ENCODE results near the gene SMIM38.

SMIM38 gene

DNA sequence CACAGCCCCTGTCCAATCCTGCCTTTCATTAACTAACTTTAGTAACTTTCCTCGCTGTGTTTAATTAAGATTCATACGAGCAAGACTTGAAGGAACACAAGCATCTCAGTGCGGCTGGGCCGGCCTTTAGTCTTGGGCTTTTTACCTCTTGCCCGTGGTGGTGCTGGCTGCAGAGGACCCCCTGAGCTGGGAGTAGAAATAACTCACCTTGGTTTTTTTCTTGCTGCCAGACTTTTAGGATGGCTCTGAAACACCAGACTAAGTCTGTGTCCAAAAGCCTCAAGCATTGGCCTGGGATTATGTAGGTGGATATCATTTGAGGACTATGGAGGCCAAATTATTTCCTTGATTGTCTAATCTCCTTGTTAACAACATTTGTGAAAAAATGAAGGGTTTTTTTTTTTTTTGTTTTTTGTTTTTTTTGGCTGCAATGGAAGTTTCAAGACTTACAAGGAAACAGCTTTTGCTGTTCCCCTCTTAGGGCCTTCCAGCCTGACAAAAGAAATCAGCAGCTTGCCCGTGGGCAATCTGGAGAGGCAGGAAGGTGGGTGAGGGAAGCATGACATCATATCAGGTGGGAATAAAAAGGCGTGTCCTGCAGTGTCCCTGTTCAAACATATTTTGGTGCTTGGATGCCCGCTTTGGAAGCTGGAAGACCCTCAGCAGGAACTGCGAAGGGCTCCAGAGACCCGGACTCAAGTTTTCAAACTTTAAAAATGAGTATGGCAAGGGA lies 44.0 kb downstream of the SMIM38 start:
- Histone ChIP-seq H3K9ac (ENCODE audit: low read length) (no peak overlapping the region), H3K4me3 (ENCODE audit: low read depth, low read length, poor library complexity, severe bottlenecking) (no peak overlapping the region)

DNA sequence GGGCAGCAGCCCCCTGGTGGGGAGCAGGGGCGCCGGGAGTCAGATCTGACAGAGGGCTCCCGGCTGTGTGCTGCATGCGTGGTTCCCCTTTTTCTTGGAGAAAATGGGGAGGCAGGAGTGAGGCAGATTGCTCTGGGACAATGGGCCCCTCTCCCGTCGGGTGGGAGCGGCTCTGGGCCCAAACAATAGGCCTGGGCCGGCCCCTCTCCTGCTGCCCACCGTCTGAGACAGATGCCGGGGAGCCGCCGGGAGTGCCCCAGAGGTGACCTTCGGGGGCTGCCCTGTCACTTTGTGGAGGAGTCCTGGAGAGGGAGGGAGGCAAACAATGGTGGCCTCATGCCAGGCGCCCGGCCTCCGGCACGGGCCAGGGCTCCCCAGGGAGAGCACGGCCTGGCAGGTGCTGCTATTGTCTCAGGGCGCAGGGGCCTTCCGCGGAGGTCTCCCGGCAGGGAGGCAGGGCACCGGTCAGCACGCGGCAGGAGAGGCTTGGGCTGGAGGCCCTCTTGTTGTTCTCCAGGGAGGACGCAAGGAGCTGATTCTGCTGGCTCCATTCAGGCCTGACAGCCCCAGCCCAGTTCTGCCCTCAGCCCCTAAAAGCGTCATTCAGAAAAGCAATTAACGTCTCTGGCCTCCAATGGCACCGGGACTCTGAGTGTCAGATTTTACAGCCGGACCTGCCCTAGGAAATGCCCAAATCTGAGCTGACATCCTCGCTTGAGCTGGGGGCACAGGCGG lies 44.8 kb downstream of the SMIM38 start:
- Histone ChIP-seq H3K4me1 (ENCODE audit: insufficient read depth, low read length, severe bottlenecking) (no peaks in the 10 kb centered on the region), H3K9me2 (ENCODE audit: low read depth, low read length) (no peaks in the 10 kb centered on the region), H3K9me3 (ENCODE audit: low read length) (no peaks in the 10 kb centered on the region), H3F3A (ENCODE audit: insufficient read depth, low read length) (no peaks in the 10 kb centered on the region), H2AFZ (ENCODE audit: low read length) (no peak overlapping the region), H3K4me3 (ENCODE audit: low read depth, low read length, poor library complexity, severe bottlenecking) (no peak overlapping the region), H3K4me2 (ENCODE audit: low read length) (no peak overlapping the region), H3K36me3 (ENCODE audit: insufficient read depth, low read length) (no peaks in the 10 kb centered on the region), H3K27me3 (ENCODE audit: insufficient read depth, low read length) (no peaks in the 10 kb centered on the region; the same call in 1 of the 2 replicates), H3K9ac (ENCODE audit: low read length) (no peak overlapping the region), H3K79me2 (ENCODE audit: insufficient read depth, low read length) (no peaks in the 10 kb centered on the region), H4K20me1 (ENCODE audit: insufficient read depth, low read length) (no peaks in the 10 kb centered on the region), H3K27ac (ENCODE audit: low read depth, low read length, poor library complexity, severe bottlenecking) (no peak overlapping the region)
- no peak for TF ChIP-seq EZH2 (IDR thresholded peaks at IDR 0.05; ENCODE audit: borderline replicate concordance, low read length)
- TF ChIP-seq, protein P1, sequence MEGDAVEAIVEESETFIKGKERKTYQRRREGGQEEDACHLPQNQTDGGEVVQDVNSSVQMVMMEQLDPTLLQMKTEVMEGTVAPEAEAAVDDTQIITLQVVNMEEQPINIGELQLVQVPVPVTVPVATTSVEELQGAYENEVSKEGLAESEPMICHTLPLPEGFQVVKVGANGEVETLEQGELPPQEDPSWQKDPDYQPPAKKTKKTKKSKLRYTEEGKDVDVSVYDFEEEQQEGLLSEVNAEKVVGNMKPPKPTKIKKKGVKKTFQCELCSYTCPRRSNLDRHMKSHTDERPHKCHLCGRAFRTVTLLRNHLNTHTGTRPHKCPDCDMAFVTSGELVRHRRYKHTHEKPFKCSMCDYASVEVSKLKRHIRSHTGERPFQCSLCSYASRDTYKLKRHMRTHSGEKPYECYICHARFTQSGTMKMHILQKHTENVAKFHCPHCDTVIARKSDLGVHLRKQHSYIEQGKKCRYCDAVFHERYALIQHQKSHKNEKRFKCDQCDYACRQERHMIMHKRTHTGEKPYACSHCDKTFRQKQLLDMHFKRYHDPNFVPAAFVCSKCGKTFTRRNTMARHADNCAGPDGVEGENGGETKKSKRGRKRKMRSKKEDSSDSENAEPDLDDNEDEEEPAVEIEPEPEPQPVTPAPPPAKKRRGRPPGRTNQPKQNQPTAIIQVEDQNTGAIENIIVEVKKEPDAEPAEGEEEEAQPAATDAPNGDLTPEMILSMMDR (IDR thresholded peaks at IDR 0.05; ENCODE audit: low read length): no peak

More for the DNA sequence above, 44.0 kb downstream of the SMIM38 start:
- no peak overlapping the region for H3K27ac ChIP-seq (ENCODE audit: low read depth, low read length, poor library complexity, severe bottlenecking)
- H3K4me2 ChIP-seq (ENCODE audit: low read length): no peak overlapping the region
- no peaks in the 10 kb centered on the region for H3K9me3 ChIP-seq (ENCODE audit: low read length)
- H3K4me1 ChIP-seq (ENCODE audit: insufficient read depth, low read length, severe bottlenecking): no peaks in the 10 kb centered on the region
- TF ChIP-seq EZH2 (IDR thresholded peaks at IDR 0.05; ENCODE audit: borderline replicate concordance, low read length): no peak
- TF ChIP-seq, protein P1 (IDR thresholded peaks at IDR 0.05; ENCODE audit: low read length): no peak
- H3K9me2 ChIP-seq (ENCODE audit: low read depth, low read length): no peaks in the 10 kb centered on the region
- H3K27me3 ChIP-seq (ENCODE audit: insufficient read depth, low read length): no peaks in the 10 kb centered on the region; the same call in 1 of the 2 replicates
- H4K20me1 ChIP-seq (ENCODE audit: insufficient read depth, low read length): no peaks in the 10 kb centered on the region
- H3K79me2 ChIP-seq (ENCODE audit: insufficient read depth, low read length): no peaks in the 10 kb centered on the region
- H3K36me3 ChIP-seq (ENCODE audit: insufficient read depth, low read length): no peaks in the 10 kb centered on the region
- H2AFZ ChIP-seq (ENCODE audit: low read length): no peak overlapping the region
- H3F3A ChIP-seq (ENCODE audit: insufficient read depth, low read length): no peaks in the 10 kb centered on the region

- Histone ChIP-seq H4K20me1 (ENCODE audit: insufficient read depth, low read length) (no peaks in the 10 kb centered on the region), H3K79me2 (ENCODE audit: insufficient read depth, low read length) (no peaks in the 10 kb centered on the region), H3K4me3 (ENCODE audit: low read depth, low read length, poor library complexity, severe bottlenecking) (no peak overlapping the region), H3K27me3 (ENCODE audit: insufficient read depth, low read length) (no peaks in the 10 kb centered on the region; the same call in 1 of the 2 replicates), H2AFZ (ENCODE audit: low read length) (no peak overlapping the region), H3F3A (ENCODE audit: insufficient read depth, low read length) (no peaks in the 10 kb centered on the region), H3K4me2 (ENCODE audit: low read length) (no peak overlapping the region), H3K9me2 (ENCODE audit: low read depth, low read length) (no peaks in the 10 kb centered on the region), H3K36me3 (ENCODE audit: insufficient read depth, low read length) (no peaks in the 10 kb centered on the region), H3K27ac (ENCODE audit: low read depth, low read length, poor library complexity, severe bottlenecking) (no peak overlapping the region), H3K9me3 (ENCODE audit: low read length) (no peaks in the 10 kb centered on the region), H3K9ac (ENCODE audit: low read length) (no peak overlapping the region), H3K4me1 (ENCODE audit: insufficient read depth, low read length, severe bottlenecking) (no peaks in the 10 kb centered on the region)
- TF ChIP-seq EZH2 (IDR thresholded peaks at IDR 0.05; ENCODE audit: borderline replicate concordance, low read length): no peak
- TF ChIP-seq, protein P1 (IDR thresholded peaks at IDR 0.05; ENCODE audit: low read length): no peak
Measured at GRCh38 chr11:69201066-69201365, 45.3 kb downstream of the SMIM38 start.
